NCI-H69 (cell line): ENCODE measurements around the gene ATXN7L1.
A peak's percentile ranks its signal among the peaks of the same experiment; 100 is the strongest.
"Not testable (repeated sequence)": the region's sequence is repeated elsewhere in the genome, so short reads cannot be mapped to it uniquely, and the experiment has no call there.

ENCODE experiments used
- DNase-seq: peaks from one replicate; lab custom pipeline; 2025; lab: John Stamatoyannopoulos, UW

The ATXN7L1 gene

DNA sequence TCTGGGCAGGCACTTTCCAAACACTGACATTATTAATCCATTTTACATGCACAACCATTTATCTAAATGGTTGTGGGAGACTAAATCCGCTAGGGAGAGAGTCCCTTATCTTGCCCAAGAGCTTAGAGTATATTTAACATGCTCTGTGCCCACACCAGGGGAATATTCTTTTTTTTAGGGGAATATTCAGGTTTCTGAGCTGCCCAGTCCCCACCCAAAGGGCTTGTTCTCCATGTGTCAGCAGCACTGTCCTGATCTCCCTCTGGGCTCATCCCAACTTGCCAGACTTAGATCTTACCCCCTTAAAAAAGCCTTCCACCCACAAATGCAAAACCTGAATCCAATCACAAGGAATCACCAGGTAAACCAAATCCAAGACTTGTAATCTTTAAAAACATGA is 132.1 kb downstream of the ATXN7L1 start:
- DNase-seq, result no peak

DNA sequence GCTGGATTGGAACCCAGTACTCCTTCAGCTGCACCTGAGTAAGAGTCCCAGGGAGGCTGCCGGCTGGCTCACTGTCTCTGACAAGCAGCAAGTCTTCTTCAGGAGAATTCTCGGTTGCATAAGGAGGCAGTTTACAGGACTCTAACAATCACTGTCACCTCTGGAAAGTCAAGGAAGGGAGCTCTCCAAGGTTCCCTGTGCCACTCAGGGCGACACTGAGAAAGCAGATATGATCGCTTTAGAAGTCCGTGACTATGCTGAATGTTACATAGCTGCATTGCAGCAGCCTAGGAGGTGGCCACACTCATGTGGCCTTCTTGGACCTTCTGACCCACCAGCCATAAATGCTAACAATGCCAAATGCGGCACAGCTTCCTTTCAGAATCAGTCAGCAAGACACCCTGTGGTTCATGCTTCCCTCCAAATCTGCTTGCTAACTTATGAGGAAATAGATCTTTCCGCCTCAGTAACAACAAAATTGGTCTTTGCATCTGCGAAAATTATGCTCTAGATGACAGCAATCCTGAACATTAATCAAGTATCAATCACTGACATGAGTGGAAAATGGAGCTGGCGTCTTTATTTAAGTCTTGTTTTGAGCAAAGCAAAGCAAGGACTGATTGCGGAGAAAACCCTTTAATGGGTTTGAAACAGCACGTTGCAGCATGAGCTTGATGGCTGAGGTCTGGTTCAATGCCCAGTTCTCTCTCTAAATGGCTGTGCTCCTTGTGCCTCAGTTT is 132.9 kb downstream of the ATXN7L1 start:
- no peak for DNase-seq

DNA sequence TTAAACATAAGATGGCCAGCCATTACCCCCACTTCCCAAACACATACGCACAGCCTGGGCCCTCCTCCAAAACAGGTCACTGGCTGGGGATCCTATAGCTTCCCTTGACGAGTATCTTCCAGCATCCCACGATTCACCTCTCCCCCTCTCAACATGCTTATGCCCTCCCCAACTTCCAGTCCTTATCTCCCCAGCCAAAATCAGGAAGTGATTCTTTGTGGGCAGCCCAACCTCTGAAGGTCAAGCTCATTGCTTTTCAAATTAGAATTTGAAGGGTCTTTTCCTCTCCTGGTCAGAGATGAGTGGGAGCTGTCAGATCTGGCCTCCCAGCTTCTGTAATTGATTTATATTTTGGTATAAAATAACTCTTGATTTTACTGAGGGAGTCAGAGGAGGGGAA is 133.6 kb downstream of the ATXN7L1 start:
- no peak for DNase-seq

DNA sequence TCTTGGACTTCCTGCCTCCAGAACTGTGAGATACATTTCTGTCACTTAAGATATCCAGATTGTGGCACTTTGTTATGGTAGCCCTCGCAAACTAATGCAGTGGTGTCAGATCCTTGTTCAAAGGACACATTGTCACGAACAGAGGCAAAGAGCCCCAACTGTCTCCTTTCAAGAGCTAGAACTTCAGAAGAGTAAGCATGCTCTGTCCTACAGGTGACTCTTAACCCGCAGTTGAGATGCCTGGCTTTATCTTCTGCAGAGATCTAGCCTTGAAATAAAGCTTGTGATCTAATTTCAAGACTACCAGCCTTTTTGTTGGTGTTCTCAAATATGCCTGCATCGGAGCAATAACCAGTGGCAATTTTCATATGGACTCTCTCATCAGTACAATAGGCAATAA is 134.4 kb downstream of the ATXN7L1 start:
- no peak for DNase-seq

DNA sequence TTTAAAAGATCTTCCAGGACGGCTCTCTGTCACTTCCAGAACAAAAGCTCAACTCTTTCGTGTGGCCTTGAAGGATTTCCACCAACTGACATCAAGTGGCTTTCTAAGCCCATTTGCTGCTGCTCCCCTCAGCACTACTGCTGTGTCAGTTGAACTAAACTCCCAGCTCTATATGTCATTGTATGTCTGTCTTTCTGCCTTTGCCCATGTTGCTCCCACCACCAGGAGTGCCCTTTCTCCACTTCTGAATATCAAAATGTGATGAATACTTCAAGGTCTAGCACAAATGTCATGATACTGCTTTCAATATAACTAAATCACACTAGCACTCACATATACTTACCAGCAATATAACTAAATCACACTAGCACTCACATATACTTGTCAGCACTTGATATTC is 138.3 kb downstream of the ATXN7L1 start:
- DNase-seq, result no peak

DNA sequence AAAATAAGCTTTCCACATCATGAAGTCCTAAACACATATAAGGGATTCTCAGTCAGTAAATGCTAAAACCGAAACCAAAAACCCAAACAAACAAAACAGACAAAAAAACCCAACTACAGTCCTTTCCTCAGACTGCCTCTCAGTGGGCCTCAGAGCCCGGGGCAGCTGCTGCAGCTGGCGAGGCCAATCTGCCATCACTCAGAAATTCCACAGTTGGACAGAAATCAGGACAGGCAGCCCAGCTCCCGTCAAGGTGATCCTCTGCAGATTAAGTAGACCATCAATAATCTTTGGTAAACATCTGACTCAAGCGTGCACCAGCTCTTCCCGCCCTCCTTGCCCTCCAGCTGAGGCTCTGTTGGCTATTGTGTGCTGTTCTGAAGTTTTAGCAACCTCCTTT is 142.2 kb downstream of the ATXN7L1 start:
- DNase-seq, result peak; percentile 77

DNA sequence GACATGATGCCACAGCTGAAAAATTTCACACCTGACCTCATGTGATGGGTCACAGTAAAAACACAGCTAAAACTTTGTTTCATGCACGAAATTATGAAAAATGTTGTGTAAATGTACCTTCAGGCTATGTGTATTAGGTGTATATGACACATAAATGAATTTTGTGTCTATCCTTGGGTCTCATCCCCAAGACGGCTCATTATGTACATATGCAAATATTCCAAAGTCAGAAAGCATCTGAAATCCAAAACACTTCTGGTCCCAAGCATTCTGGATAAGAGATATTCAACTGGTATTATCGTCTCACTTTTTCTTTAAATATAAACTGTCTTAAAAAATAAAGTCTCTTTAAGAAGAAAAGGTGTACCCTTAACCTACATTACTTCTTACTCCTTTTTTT is 145.4 kb downstream of the ATXN7L1 start:
- no peak for DNase-seq

DNA sequence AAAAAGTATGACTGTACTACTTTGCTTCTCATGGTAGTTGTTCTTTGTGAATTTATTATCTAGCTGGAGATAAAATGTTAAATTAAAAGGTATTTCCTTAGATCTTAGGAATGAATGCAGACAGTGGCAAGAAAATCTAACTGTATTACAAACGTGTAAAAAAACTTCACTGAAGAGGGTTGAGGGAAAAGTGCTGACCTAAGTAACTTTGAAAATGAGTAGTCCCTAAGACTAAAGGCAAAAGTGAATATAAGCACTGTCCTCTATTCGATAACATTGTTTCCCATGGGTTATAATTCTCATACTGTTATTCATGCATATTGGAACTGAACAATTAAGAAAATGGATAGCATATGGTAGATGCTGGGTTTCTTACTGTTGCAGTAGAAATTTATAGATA is 148.4 kb downstream of the ATXN7L1 start:
- no peak for DNase-seq

DNA sequence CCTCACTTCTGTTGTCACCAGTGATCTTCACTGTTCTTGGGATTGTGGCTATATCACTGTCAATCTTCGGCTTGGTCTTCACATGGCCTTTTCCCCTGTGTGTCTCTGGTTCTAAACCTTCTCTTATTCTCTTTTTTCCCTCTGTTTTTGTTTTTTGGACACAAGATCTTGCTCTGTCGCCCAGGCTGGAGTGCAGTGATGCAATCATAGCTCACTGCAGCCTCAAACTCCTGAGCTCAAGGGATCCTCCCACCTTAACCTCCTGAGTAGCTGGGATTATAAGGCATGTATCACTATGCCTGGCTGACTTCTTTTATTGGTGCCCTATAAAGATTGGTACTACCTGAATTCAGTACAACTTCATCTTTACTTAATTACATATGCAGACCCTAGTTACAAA is 151.7 kb downstream of the ATXN7L1 start:
- DNase-seq, result no peak

DNA sequence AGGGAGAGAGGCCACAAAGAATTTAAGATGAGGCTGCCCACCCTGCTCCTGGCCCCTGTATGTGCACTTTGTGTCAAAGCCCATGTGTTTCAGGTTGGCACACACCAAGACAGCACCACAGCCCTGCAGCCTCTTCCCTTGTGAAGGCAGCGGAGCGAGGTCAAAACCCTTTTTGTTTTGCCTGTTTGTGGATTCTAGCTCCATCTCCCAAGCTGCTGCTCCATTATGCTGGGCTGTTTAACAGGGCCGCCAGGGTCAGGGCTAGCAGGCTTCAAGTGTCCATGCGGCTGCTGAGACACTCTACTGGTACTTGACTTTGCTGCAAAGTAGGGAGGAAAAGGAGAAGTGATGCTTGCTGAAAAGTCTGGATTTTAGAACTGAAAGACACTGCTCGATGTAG is 152.8 kb downstream of the ATXN7L1 start:
- no peak for DNase-seq

DNA sequence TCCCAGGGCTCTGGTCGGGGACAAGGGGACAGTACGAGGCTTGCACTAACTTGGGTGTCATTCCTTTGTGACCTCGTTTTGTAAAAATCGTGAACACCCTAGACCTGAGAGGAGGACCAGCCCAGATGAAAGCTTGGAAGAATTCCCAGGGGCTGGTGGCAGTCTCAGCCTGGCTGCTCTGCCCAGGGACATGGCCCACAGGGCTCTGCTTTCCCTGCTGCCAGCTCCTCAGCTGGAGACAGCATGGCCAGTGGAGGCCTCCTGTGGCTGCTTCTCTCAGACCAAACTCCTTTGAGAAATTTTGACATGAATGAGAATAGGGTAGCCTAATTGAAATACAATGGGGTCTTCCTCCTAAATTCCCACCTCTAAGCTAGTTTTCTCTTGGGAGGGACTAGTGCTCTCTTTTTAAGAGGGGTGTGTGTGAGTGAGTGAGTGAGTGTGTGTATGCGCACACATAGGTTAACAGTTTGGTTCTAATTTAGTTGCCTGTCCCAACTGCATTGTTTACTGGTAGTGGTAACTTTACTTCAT is 154.8 kb downstream of the ATXN7L1 start:
- DNase-seq, result no peak

DNA sequence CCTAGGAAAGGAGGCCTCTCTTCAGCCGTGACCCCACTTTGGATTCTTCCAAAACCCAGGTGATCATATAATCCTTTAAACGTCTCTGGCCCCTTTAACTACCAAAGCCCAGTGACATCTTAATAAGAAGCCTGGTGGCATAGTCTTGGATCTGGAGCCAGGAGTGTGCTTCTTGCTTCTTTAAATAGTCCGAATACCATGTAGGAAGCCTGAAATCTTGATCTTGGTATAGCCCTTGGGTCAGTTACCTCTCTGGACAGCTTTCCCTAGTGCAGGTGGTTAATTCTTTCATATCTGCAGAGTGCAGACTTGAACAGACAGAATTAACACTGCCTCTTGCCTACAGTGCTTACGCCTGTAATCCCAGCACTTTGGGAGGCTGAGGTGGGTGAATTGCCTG is 156.5 kb downstream of the ATXN7L1 start:
- no peak for DNase-seq

DNA sequence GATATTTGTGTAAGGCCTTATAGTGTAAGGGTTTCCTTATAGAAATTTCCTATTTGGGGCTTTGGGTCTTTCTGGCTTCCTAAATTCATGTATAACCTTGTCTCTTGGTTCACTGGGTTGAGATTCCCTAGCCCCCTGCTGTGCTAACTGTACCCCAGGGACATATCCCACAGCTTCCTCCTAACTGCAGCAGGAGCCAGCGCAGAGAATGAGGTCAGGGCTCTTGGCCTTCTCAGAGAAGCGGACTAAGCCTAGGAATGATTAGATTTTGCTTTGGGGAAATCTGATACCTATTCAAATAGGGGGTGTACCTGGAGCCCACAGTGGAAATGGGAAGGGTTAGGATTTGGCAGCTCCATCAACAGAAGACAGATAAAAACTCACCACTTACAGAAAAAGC is 157.0 kb downstream of the ATXN7L1 start:
- DNase-seq, result peak; percentile 43

DNA sequence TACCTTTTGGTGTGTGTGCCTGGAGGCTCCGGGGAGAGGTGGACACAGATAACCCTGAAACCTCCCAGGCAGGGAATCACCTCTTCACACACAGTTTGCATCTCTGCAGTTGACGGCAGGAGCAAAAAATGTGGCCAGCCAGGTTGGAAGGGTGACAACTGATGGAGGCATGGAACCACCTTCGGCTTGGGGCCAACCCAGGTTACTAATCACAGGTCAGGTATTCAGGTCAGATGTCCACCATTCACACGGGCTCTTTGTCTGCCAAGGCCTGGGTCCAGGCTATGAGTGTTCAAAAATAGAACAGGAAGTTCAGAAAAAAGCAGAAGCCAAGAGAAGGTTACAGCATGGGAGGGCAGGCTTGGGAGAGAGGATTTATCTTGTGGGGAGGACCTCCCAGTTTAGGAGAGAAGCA is 157.9 kb downstream of the ATXN7L1 start:
- DNase-seq, result no peak

DNA sequence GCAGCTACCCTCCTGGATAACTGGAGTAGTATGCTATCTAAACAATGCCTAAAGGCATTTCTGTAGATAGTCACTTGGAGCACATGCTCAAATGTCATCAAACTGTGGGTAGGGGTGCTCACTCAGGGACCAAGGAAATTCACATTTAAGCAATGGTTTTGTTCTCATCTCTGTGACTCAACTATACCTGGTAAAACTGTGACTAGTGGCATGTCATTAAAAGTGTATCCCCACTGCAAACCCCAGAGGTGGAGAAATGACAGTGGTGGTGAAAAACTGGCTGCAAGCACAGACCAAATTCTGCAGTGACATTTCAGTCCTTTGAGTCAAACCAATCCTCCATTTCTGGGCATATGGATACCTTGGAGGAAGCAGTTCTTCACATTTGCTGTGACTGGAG is 160.9 kb downstream of the ATXN7L1 start:
- DNase-seq, result no peak

DNA sequence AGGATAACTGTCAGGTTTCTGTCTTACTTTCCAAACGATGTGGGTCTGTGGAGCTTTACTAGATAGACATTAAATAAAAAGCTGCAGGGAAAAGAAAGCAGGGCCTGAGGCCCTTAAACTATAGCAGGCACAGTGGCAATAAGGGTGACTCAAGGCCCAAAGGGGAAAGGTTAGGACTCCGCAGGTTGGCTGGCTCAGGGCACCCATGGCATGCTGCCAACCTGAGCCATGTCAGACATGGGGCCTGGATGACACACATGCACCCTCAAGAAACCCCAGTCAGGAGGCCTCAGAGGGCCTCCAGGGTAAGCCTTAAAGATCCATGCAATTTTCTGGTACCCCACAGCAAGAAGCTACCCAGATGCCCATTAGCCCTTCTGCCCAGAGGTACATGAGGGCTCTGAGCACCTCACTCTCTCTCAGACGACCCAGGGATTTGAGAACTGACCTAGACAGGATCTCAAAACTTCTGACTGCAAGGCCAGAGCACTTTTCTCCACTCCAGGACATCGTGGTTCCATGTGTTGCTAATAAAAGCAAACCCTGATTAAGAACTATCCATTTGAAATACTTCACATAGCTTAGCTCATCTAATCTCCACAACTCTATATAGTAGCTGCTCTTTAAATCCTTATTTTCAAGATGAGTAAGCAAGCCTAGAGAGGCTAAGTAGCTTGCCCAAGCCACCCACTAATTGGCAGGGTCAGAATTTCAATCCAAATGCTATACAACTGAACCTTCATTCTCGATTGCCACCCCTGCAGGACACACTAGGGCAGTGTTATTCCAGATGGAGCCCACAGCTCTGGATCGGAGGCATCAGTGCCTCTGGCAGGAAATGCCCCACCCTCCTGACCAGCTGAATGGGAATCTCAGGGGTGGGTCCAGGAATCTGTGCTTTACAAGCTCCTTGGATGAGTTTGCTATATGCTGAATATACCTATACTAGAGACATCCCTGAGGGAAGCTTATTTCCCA is 162.6 kb downstream of the ATXN7L1 start:
- DNase-seq, result no peak

DNA sequence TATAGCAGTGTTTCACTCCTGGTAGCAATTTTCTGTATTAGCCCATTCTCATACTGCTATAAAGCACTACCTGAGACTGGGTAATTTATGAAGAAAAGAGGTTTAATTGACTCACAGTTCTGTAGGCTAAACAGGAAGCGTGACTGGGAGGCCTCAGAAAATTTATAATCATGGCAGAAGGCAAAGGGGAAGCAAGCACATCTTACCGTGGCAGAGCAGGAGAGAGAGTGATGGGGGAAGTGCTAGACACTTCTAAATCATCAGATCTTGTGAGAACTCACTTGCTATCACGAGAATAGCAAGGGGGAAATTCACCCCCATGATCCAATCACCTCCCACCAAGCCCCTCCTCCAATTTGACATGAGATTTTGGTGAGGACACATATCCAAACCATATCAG is 163.5 kb downstream of the ATXN7L1 start:
- no peak for DNase-seq

DNA sequence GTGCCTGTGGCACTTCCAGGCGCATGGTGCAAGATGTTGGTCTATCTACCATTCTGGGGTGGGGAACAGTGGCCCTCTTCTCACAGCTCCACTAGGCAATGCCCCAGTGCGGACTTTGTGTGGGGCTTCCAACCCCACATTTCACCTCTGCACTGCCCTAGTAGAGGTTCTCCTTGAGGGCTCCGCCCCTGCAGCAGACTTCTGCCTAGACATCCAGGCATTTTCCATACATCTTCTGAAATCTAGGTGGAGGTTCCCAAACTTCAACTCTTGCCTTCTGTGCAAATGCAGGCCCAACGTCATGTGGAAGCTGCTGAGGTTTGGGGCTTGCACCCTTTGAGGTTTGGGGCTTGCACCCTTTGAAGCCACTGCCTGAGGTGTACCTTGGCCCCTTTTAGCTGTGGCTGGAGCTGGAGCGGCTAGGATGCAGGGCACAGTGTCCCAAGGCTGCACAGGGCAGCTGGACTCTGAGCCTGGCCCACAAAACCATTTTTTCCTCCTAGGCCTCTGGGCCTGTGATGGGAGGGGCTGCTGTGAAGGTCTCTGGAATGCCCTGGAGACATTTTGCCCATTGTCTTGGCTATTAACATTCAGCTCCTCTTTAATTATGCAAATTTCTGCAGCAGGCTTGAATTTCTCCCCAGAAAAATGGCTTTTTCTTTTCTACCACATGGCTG is 164.5 kb downstream of the ATXN7L1 start:
- no peak for DNase-seq

DNA sequence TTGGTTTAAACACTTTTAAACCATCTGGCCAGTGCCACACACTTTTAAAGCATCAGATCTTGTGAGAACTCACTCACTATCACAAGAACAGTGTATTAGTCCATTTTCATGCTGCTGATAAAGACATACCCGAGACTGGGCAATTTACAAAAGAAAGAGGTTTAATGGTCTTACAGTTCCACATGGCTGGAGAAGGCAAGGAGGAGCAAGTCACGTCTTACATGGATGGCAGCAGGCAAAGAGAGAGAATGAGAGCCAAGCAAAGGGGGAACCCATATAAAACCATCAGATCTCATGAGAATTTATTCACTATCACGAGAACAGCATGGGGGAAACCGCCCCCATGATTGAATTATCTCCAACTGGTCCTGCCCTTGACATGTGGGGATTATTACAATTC is 165.7 kb downstream of the ATXN7L1 start:
- DNase-seq, result not testable (repeated sequence)

DNA sequence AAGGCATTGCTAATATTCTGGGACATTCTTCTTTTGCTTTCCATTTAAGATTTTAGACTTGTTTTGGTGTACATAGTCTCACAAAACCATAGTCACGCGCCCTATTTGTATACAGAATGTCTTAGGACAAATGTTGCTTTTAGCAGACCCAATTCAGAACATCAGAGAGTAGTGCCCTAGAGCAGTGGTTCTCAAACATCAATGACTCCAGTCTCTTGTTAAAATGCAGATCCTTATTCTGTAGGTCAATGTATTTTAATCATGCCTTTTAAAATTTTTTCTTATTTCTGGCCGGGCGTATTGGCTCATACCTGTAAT is 167.7 kb downstream of the ATXN7L1 start:
- DNase-seq, result no peak

DNA sequence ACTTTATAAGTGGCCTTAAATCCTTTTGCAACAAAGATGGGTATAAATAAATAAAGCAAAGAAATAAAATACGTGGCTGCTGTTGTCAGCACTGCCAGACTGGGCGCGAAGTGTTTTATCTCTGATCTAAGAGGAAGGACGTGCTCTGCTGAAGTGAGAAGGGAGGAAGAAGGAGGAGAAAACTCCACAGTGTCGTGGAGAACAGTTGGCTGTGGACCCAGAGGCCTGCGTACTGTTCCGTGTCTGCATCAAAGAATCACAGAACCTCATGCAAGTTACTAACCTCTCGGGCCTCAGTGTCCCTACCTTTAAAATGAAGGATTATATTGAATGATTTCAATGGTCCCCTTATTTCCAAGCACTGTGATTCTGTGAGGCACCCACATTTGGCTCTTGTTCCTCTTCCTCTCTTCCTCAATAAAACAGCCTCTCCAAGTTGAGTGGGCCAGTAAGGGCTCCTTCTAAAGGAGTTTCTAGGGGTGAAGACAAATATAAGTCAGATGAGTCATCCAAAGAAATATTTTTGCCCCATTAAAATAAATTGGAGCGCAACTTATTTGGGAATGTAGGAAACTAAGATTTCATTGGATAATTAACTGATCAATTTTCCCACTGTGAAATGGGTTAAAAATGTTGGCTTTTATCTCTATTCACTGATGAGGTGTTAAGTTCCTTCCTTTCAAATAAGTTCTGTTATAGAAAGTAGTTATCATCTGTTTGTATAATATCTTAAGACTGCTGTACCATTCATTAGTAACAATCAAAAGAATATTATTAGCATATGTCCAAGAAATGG is 168.2 kb downstream of the ATXN7L1 start:
- no peak for DNase-seq

DNA sequence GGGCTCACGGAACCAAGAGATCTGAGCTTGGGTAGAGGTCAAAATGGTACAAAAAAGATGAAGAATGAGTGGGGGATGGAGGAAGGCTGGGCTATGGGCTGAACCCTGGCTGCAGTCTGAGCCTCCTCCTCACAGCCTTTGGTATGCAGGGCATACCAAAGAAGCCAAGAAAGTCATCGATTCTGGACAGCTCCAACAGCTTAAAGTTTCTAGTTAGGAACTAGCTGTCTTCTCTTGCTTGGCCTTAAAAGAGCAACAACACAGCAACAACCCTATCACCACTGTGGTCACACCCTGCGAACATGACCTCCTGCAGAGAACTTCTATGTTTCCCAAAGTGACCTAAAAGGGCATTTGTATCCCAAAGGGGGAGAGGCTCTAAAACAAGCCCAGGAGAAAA is 169.0 kb downstream of the ATXN7L1 start:
- no peak for DNase-seq
